Measurements from ENCODE around the gene MARK2. TPM values are rescaled to one million over a fixed set of nuclear protein-coding genes. Genes with fewer than 3 reads are reported as not detected.

Gene MARK2
- polyA plus RNA-seq, 1 donor, result 38.0 TPM

Other genes with a start within 250 kb of the MARK2 start
- gene PLAAT3, start 224.7 kb upstream of the MARK2 start, polyA plus RNA-seq (ENCODE audit: insufficient read length), result 15.1 TPM
- 20.9 TPM for gene ATL3, start 167.7 kb upstream of the MARK2 start, polyA plus RNA-seq (ENCODE audit: insufficient read length)
- 184 TPM for gene RTN3, start 157.6 kb upstream of the MARK2 start, polyA plus RNA-seq (ENCODE audit: insufficient read length)
- gene ZFTA, start 70.3 kb upstream of the MARK2 start, polyA plus RNA-seq (ENCODE audit: insufficient read length), result 40.9 TPM
- 31.3 TPM for gene SPINDOC, start 25.7 kb upstream of the MARK2 start, polyA plus RNA-seq (ENCODE audit: insufficient read length)
- 12.2 TPM for gene RCOR2, start 78.1 kb downstream of the MARK2 start, polyA plus RNA-seq (ENCODE audit: insufficient read length)
- gene NAA40, start 99.9 kb downstream of the MARK2 start, polyA plus RNA-seq (ENCODE audit: insufficient read length), result 45.7 TPM
- gene COX8A, start 135.5 kb downstream of the MARK2 start, polyA plus RNA-seq (ENCODE audit: insufficient read length), result 194 TPM
- gene OTUB1, start 147.3 kb downstream of the MARK2 start, polyA plus RNA-seq (ENCODE audit: insufficient read length), result 105 TPM
- gene FLRT1, start 196.8 kb downstream of the MARK2 start, polyA plus RNA-seq (ENCODE audit: insufficient read length), result 3.3 TPM